ENCODE measurements around the gene CAMK1D.

DNA sequence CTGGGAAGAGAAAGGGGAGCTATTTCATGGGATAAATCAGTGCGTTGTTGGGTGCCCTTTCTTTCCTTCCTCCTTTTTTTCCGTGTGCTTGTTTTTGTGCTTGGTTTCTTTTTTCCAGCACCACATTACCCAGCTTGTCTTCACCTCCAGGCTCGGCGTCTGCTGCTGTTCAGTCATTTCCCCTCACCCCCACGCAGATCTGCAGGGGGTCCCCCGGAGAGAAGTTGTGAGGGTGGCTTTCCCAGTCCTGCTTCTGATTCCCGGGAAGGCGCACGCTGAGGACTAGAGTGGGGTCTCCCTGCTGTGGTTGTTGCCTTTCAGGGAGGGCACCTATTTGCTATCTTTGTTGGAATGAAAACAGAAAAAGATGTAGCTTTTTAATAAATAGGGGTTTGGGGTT lies 1.6 kb downstream of the CAMK1D start:
- TF ChIP-seq, protein P1, sequence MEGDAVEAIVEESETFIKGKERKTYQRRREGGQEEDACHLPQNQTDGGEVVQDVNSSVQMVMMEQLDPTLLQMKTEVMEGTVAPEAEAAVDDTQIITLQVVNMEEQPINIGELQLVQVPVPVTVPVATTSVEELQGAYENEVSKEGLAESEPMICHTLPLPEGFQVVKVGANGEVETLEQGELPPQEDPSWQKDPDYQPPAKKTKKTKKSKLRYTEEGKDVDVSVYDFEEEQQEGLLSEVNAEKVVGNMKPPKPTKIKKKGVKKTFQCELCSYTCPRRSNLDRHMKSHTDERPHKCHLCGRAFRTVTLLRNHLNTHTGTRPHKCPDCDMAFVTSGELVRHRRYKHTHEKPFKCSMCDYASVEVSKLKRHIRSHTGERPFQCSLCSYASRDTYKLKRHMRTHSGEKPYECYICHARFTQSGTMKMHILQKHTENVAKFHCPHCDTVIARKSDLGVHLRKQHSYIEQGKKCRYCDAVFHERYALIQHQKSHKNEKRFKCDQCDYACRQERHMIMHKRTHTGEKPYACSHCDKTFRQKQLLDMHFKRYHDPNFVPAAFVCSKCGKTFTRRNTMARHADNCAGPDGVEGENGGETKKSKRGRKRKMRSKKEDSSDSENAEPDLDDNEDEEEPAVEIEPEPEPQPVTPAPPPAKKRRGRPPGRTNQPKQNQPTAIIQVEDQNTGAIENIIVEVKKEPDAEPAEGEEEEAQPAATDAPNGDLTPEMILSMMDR (IDR thresholded peaks at IDR 0.05) = no peak
- no peak for TF ChIP-seq POLR2A (IDR thresholded peaks at IDR 0.05)

Data from heart left ventricle (tissue), 13 donors.